HG03571 (cell line): ENCODE results near the gene TMEM114.

Experiments
- ATAC-seq: cut with Tn5 transposase; IDR thresholded peaks from one replicate; pipeline ENCODE4 v1.9.1; 2021; ENCODE audit not compliant: unreplicated experiment

Gene TMEM114

GRCh38 chr16:8551388-8552332 lies 38.7 kb downstream of the TMEM114 start:
- no peak for ATAC-seq

- no peak for ATAC-seq
Measured at GRCh38 chr16:8550728-8551387, 39.5 kb downstream of the TMEM114 start.

- no peak for ATAC-seq
Measured at GRCh38 chr16:8549843-8550412, 40.4 kb downstream of the TMEM114 start.

- ATAC-seq: no peak
Measured at GRCh38 chr16:8548166-8548565, 42.1 kb downstream of the TMEM114 start.

- no peak for ATAC-seq
Measured at GRCh38 chr16:8547762-8548161, 42.5 kb downstream of the TMEM114 start.

GRCh38 chr16:8544406-8544805 lies 45.9 kb downstream of the TMEM114 start:
- no peak for ATAC-seq

GRCh38 chr16:8543258-8543657 lies 47.1 kb downstream of the TMEM114 start:
- no peak for ATAC-seq

GRCh38 chr16:8542393-8542792 lies 47.9 kb downstream of the TMEM114 start:
- ATAC-seq: no peak

GRCh38 chr16:8541868-8542267 lies 48.4 kb downstream of the TMEM114 start:
- ATAC-seq: no peak

GRCh38 chr16:8537691-8538342 lies 52.5 kb downstream of the TMEM114 start:
- no peak for ATAC-seq

GRCh38 chr16:8533509-8533908 lies 56.8 kb downstream of the TMEM114 start:
- no peak for ATAC-seq

GRCh38 chr16:8530752-8531384 lies 59.4 kb downstream of the TMEM114 start:
- no peak for ATAC-seq

- ATAC-seq: no peak
Measured at GRCh38 chr16:8528471-8528870, 61.8 kb downstream of the TMEM114 start.

- no peak for ATAC-seq
Measured at GRCh38 chr16:8523932-8524331, 66.4 kb downstream of the TMEM114 start.

GRCh38 chr16:8522757-8523156 lies 67.6 kb downstream of the TMEM114 start:
- no peak for ATAC-seq

- no peak for ATAC-seq
Measured at GRCh38 chr16:8519643-8520042, 70.7 kb downstream of the TMEM114 start.
